GM21825 (cell line): ENCODE measurements around the gene AOAH.
"Not testable (repeated sequence)": the region's sequence is repeated elsewhere in the genome, so short reads cannot be mapped to it uniquely, and the experiment has no call there.

Experiments
- ATAC-seq: cut with Tn5 transposase; IDR thresholded peaks from one replicate; pipeline ENCODE4 v1.9.1; 2021; ENCODE audit warnings: mild to moderate bottlenecking, moderate library complexity; ENCODE audit not compliant: unreplicated experiment

Gene AOAH

DNA sequence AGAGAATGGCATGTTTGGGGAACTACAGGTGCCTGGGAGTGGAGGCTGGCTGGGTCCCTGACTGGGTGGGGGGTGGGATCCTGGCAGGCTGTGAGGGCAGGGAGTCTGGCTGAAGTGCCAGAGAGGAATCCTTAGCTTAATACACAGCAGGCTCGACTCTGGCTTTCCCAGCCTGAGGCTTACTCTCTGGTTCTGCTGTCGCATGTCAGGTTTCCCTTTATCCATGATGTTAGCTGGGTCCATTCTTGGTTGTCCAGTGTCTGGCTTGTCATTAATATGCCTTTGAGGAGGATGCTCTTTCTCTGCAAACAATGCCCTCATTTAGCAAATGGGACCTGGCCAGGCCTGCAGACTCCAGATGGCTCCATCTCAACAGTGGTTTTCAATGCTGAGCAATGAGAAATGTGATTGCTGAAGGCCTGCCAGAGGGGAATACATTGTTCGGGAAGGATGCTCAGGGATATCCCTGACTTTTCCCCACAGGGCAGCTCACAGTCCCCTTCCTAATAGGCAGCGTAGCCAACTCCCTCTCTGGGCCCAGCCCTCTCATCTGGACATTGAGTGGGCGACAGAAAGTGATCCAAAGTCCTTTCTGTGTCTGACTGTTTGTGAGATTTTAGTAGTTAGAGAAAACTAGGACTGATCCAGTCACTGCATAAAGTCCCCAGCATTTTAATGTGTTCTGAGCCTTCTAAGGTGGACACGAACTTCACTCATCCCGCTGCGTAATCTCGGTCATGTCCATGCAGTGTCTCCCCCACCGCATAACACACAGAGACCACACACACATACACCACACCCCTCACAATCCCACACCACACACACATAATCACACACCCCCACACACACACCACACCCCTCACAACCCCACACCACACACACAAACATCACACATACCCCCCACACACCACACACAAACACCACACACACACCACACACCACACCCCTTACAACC lies 209.7 kb downstream of the AOAH start:
- no peak for ATAC-seq

GRCh38 chr7:36513393-36513792 lies 210.9 kb downstream of the AOAH start:
- ATAC-seq = no peak

DNA sequence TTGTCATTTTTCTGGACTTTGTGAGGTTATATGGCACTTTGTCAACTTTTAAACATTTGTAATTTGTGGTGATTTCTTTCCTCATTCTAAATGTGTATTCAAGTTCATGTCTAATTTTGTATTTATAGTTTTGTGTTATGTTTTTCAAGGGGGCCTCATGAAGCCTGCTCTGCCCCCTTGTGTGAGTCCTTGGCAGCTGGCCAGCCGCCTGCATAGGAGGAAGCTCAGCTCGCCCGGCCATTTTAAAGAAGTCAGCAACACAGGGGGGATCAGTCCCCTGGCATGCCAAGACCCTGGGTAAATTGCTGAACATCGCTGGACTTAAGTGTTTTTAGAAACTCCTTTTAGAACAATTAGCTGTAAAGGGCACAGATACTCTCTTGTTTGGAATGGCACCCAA lies 211.7 kb downstream of the AOAH start:
- no peak for ATAC-seq

DNA sequence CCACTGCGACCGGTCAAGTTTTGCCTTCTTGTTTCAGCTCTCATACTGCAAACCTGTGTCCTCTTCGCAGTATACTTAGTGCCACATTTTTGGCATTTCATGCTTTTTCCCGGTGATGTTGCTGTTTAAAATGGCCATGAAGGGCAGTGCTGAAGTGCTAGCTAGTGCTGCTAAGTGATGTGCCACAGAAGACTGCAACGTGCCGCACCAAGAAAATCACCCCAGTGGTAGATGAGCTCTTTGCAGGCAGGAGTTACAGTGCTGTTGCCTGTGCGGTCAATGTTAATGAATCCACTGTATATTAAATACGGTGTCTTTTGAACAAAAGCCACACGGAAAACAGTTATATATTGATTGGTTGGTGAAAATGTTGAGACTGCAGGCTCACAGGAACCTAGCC lies 214.3 kb downstream of the AOAH start:
- no peak for ATAC-seq

DNA sequence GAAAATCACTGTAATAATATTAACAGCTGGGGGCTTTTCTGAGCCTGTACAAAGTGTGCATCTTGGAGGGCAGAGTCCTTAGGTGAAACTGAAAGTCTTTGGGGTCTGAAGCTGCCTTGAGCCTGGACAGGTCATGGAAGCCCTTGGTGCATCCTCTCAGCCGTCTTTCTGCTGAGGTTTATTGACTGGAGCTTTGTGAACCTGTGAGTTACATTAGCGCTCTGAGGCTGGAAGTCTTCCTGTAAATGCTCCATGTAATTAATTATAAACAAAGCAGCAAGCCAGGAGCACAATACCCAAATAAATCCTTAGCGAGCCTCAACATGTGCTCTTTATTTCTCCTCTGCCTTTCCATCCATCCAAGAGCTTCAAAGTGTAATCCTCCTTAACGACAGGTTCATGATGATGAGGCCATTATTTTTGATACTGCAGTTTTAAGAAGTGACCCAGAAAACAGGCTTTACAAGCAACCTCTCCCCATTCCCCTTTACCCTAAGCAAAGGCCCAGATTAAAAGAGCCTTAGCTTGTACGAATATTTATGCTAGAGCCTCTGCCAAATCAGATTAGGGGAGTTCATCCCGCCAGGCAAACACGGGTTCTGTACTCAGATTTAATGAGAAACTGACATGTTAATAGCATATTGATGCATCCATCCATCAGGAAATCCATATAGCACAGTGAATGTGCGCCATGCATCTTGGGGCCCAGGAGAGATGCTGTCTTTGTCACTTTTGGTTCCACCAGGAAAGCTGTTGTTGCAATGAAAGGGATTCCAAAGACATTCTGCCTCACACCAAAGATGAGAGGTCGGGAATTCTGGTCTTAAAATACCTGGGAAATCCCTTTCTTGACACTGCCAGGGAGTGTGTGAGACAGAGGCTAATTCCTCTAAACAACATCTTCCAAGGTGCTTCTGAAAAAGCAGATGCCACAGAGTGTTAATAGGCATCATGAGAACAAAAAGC lies 216.5 kb downstream of the AOAH start:
- ATAC-seq = no peak

- ATAC-seq = no peak
These were observed 217.5 kb downstream of the AOAH start for GRCh38 chr7:36506820-36507219.

GRCh38 chr7:36506130-36506798 lies 218.0 kb downstream of the AOAH start:
- ATAC-seq = no peak

DNA sequence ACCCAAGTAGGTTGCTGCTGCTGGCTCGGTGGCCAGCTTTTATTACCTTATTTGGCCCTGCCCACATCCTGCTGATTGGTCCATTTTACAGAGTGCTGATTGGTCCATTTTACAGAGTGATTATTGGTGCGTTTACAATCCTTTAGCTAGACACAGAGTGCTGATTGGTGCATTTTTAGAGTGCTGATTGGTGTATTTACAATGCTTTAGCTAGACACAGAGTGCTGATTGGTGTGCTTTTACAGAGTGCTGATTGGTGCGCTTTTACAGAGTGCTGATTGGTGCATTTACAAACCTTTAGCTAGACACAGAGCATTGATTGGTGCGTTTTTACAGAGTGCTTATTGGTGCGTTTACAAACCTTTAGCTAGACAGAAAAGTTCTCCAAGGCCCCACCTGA lies 219.7 kb downstream of the AOAH start:
- not testable (repeated sequence) for ATAC-seq

- not testable (repeated sequence) for ATAC-seq
These were observed 220.1 kb downstream of the AOAH start for GRCh38 chr7:36504216-36504615.

DNA sequence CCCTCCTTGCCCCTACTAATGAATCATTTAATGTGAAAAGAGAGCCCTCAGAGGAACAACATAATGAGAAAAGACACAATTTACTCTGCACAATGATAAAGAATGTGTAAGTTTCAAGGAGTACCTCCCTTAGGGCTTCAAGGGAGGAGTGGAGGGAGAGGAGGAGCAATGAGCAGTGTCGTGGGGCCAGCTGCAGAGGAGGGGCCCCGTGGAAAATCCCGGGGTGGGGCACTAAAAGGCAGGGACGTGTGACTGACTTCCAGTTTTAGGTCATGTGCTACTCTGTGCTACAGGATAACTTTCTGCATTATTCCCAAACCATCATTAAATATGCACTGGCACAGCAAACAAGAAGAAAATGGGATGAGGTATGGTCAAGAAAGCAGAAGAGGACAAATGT lies 226.5 kb downstream of the AOAH start:
- ATAC-seq = no peak

- ATAC-seq = not testable (repeated sequence)
These were observed 227.1 kb downstream of the AOAH start for GRCh38 chr7:36497176-36497575.

DNA sequence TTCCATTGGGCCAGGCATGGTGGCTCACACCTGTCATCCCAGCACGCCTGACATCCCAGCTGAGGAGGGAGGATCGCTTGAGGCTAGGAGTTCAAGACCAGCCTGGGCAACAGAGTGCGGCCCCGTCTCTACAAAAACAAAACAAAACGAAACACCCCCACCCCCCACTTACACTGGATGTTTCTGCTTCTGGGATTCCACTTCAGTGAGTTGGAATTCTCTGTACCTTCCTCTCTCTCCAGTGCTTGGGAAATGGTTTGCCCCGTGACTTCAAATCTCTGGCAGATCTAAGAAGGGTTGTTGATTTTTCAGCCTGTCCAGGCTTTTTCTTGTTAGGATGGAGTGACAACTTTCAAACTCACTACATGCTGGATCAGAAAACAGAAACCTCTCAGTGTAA lies 227.7 kb downstream of the AOAH start:
- ATAC-seq = no peak

- no peak for ATAC-seq
These were observed 233.0 kb downstream of the AOAH start for GRCh38 chr7:36491317-36491716.

DNA sequence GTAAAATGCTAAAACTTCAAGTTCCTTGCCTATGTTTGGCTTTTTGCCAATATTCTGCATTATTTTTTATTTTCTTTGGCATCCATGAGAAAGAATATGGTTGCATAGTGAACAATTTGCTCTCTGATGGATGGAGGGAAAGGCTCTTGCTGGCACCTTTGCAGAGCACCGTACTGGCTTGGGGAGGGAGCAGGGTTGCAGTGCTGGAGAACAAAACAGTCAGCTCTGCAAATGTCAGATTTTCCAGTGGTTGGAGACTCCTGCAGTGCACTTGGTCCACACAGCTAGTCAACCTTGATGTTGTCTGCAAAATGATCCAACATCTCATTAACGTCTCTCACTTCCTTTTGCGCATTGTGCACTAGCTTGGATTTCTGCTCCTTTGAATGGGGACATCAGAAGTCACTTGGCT lies 233.9 kb downstream of the AOAH start:
- no peak for ATAC-seq

DNA sequence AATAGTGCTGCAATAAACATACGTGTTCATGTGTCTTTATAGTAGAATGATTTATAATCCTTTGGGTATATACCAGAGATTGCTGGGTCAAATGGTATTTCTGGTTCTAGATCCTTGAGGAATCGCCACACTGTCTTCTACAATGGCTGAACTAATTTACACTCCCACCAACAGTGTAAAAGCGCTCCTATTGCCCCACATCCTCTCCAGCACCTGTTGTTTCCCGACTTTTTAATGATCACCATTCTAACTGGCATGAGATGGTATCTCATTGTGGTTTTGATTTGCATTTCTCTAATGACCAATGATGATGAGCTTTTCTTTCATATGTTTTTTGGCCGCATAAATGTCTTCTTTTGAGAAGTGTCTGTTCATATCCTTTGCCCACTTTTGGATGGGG lies 235.6 kb downstream of the AOAH start:
- ATAC-seq = not testable (repeated sequence)

DNA sequence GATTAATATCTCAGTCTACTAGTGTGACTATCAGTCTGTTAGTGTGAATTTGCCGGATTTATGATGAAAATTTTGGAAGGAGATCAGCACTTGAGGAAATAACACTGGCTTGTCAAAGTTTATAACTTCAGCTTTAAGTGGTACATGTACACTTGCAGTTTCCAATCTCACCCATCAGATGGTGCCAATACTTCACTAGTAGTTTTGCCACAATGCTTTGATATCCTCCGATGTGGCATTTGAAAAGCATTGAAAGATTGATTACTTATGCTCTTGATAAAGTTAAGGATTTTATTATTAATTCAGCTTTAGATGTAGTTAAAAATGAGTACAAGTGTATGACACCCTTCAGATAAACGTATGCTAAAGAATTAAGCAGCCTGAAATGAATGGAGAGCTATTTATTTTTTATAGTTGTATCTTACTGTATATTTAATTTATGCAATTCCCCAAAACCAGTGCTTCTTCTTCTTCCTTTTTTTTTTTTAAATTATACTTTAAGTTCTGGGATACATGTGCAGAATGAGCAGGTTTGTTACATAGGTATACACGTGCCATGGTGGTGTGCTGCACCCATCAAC lies 236.4 kb downstream of the AOAH start:
- ATAC-seq = no peak

DNA sequence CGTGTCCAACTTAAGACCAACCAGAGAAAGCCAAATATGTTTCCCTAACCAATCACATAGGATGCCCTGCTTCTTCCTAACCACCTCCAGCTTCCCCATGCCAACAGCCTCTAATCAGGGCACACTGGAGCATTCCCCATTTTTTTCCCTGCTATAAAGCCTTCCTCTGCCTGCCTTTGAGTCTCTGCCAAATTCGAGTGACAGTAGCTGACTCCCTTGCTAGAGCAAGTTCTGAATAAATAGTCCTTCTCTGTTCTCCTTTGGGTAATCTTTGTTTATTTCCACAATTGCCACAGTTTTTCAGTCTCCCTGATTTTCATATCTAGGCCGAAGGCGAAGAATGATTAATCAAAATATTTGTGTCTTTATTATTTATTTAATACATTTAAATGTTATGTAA lies 238.0 kb downstream of the AOAH start:
- ATAC-seq = no peak

DNA sequence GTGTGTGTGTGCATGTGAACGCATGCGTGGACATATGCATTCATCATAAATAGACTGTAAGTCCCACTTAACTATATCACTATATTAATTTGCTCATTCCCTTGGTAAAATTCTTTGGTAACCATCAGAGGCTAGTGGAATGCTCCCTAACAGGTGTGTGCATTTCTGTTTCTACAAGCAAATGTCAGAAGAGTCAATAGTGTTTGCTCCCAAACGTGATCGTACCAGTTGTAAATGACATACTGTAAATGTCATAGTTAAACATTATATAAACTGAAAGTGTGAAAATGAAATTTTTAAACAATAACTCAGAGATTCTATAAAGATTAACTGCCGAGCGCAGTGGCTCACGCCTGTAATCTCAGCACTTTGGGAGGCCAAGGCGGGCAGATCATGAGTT lies 240.0 kb downstream of the AOAH start:
- ATAC-seq = no peak

GRCh38 chr7:36483853-36484252 lies 240.4 kb downstream of the AOAH start:
- ATAC-seq = not testable (repeated sequence)

DNA sequence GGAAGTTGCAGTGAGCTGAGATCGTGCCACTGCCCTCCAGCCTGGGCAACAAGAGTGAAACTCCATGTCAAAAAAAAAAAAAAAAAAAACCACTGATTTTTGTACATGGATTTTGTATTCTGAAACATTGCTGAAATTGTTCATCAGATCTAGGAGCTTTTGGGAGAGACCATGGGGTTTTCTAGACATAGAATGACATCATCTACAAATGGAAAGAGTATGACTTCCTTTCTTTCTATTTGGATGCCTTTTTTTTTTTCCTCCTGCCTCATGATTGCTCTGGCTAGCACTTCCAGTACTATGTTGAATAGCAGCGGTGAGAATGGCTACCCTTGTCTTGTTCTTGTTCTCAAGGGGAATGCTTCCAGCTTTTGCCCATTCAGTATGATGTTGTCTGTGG lies 245.5 kb downstream of the AOAH start:
- ATAC-seq = no peak

DNA sequence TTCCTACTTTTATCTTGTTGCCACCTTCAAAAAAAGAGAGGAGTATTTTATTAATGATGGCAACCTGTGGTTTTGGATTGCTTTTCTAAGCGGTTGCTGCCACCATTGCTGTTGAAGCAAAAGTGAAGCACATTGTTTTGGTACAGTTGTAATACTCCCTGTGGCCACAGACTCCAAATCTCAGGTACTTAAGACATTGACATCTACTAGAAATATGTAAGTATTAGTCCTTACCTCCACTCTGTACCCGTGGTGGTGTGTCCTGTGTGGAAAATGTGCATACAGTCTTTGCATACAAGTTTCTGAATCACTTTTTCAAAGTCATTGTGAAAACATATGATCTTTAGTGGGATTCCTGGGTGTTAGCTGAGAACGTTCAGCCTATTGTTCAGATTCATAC lies 248.9 kb downstream of the AOAH start:
- no peak for ATAC-seq
